Stimulated activated naive CD8-positive, alpha-beta T cell treated with anti-CD3 and anti-CD28 coated beads, Interleukin-15, amount 100 ng/mL, for 72 hours (primary cell): ENCODE measurements around the gene R3HDM1.
A peak's percentile ranks its signal among the peaks of the same experiment; 100 is the strongest.

Source experiments
- ATAC-seq: fragments of 150-1000 bp; cut with Tn5 transposase; 2 replicates; pipeline ENCODE4 v1.10.0; 2021; ENCODE audit warnings: mild to moderate bottlenecking, moderate library complexity
- DNase-seq, 2 donors: peaks; one replicate each; pipeline ENCODE4 v3.0.0; 2021 to 2022
- H3K27ac Mint-ChIP-seq, 2 donors: one replicate each; pipeline ENCODE4 v1.8.0; 2022; ENCODE audit warnings: mild to moderate bottlenecking in 2 of 2, mixed read lengths in 2 of 2, moderate library complexity in 2 of 2
- H3K27me3 Mint-ChIP-seq: one replicate; pipeline ENCODE4 v1.8.0; 2022; ENCODE audit warnings: mixed read lengths
- H3K4me1 Mint-ChIP-seq: one replicate; pipeline ENCODE4 v1.8.0; 2022; ENCODE audit warnings: mild to moderate bottlenecking, mixed read lengths
- H3K4me3 Mint-ChIP-seq, 2 donors: one replicate each; pipeline ENCODE4 v1.8.0; 2022; ENCODE audit warnings: mild to moderate bottlenecking in 2 of 2, mixed read lengths in 2 of 2, moderate library complexity in 1 of 2
- H3K9me3 Mint-ChIP-seq, 2 donors: one replicate each; pipeline ENCODE4 v1.8.0; 2022; ENCODE audit warnings: mixed read lengths in 2 of 2

Gene R3HDM1

GRCh38 chr2:135745545-135745944 lies 214.3 kb downstream of the R3HDM1 start:
- DNase-seq (no peak), ATAC-seq (no peak)
- H3K27ac Mint-ChIP-seq: no peak overlapping the region
- peaks cover 35% of the 10 kb centered on the region for H3K4me1 Mint-ChIP-seq
- no peaks in the 10 kb centered on the region for H3K27me3 Mint-ChIP-seq
- H3K4me3 Mint-ChIP-seq: no peak overlapping the region
- H3K9me3 Mint-ChIP-seq: no peaks in the 10 kb centered on the region

DNA sequence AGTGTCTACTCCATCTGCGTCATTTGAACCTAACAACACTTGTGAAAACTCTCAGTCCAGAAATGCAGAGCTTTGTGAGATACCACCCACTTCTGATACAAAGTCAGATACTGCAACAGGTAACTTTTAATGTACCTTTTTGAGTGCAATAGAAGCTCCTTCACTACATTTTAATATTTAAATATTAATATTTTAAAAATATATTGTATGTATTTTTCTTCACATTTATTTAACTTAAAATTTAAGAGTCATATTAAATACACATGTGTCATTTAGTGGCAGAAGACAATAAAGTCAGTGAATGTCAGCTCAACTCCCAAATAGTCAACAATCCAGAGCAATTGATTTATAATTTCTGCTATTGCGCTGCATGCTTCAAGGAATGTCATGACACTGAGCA lies 224.3 kb downstream of the R3HDM1 start:
- H3K9me3 Mint-ChIP-seq: peaks cover 6 to 7% of the 10 kb centered on the region in 2 donors
- H3K4me1 Mint-ChIP-seq: no peaks in the 10 kb centered on the region
- DNase-seq (no peak), ATAC-seq (no peak)
- H3K27ac Mint-ChIP-seq: no peak overlapping the region
- no peak overlapping the region for H3K4me3 Mint-ChIP-seq
- no peaks in the 10 kb centered on the region for H3K27me3 Mint-ChIP-seq

- peaks cover 6 to 7% of the 10 kb centered on the region in 2 donors for H3K9me3 Mint-ChIP-seq
These were observed 225.4 kb downstream of the R3HDM1 start for GRCh38 chr2:135756692-135757091.

DNA sequence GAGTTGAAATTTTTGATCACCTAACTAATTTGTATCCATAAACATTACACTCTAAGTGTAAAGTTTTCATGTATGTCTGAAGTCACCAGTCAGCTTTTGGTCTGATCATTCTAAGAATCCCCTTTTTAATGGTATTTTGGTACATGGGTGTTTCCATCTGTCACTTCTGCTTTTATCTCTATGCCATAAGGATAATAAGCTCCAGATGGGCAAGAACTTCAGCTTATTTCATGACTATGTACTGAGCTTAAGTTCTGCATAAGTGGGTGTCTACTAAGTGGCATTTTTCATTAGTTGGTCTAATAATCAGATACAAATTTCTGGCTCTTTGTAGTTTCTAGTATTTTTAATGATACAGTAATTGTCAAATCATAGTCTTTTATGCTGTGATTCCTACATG lies 230.7 kb downstream of the R3HDM1 start:
- Mint-ChIP-seq H3K4me3 (no peak overlapping the region), H3K27ac (no peak overlapping the region), H3K9me3 (peaks cover under 1% of the 10 kb centered on the region in 2 donors), H3K4me1 (peaks cover 11% of the 10 kb centered on the region), H3K27me3 (no peaks in the 10 kb centered on the region)
- ATAC-seq (no peak), DNase-seq (no peak)

More at GRCh38 chr2:135756692-135757091, 225.4 kb downstream of the R3HDM1 start:
- no peak for ATAC-seq
- H3K27ac Mint-ChIP-seq: no peak overlapping the region
- no peak for DNase-seq
- H3K4me3 Mint-ChIP-seq: no peak overlapping the region
- H3K27me3 Mint-ChIP-seq: no peaks in the 10 kb centered on the region
- no peaks in the 10 kb centered on the region for H3K4me1 Mint-ChIP-seq

GRCh38 chr2:135762530-135762929 lies 231.2 kb downstream of the R3HDM1 start:
- DNase-seq: no peak
- no peak overlapping the region for H3K4me3 Mint-ChIP-seq
- H3K27me3 Mint-ChIP-seq: no peaks in the 10 kb centered on the region
- no peaks in the 10 kb centered on the region for H3K9me3 Mint-ChIP-seq
- H3K27ac Mint-ChIP-seq: no peak overlapping the region
- peaks cover 11% of the 10 kb centered on the region for H3K4me1 Mint-ChIP-seq
- ATAC-seq: no peak

- H3K4me3 Mint-ChIP-seq: no peak overlapping the region
- no peaks in the 10 kb centered on the region for H3K9me3 Mint-ChIP-seq
- ATAC-seq (no peak), DNase-seq (no peak)
- peak overlapping the region in 1 of 2 donors; percentile 67 for H3K27ac Mint-ChIP-seq
- H3K4me1 Mint-ChIP-seq: peaks cover 20% of the 10 kb centered on the region
- H3K27me3 Mint-ChIP-seq: no peaks in the 10 kb centered on the region
These were observed 237.6 kb downstream of the R3HDM1 start for GRCh38 chr2:135768863-135769262.

GRCh38 chr2:135773319-135773718 lies 242.0 kb downstream of the R3HDM1 start:
- ATAC-seq: peak; percentile 54
- Mint-ChIP-seq H3K4me1 (peaks cover 11% of the 10 kb centered on the region), H3K27me3 (no peaks in the 10 kb centered on the region), H3K4me3 (no peak overlapping the region), H3K9me3 (no peaks in the 10 kb centered on the region), H3K27ac (peak overlapping the region; percentile 56 to 80)
- no peak for DNase-seq

DNA sequence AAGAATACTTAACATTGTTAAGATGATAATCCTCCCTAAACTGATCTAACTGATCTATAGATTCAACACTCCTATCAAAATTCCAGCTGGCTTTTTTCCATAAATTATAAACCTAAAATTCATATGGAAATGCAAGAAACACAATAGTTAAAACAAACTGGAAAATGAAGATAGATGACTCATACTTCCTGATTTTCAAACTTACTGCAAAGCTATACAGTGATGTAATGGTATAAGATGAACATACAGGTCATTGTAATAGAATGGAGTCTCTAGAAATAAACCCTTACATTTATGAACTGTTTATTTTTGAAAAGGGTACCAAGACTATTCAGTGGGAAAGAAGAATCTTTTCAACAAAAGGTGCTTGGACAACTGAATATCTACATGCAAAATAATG lies 242.6 kb downstream of the R3HDM1 start:
- H3K4me1 Mint-ChIP-seq: peaks cover 11% of the 10 kb centered on the region
- ATAC-seq: no peak
- H3K4me3 Mint-ChIP-seq: no peak overlapping the region
- no peak overlapping the region for H3K27ac Mint-ChIP-seq
- no peaks in the 10 kb centered on the region for H3K27me3 Mint-ChIP-seq
- no peaks in the 10 kb centered on the region for H3K9me3 Mint-ChIP-seq
- no peak for DNase-seq
